H1 (cell line): ENCODE data around the gene GHRL. TPM values are rescaled to one million over a fixed set of nuclear protein-coding genes. Genes with fewer than 3 reads are reported as not detected.

Experiments
- CEBPB ChIP-seq: IDR thresholded peaks from 2 replicates; pipeline ENCODE4 v1.6.1; 2012; ENCODE audit warnings: low read depth, low read length
- POU5F1 ChIP-seq: IDR thresholded peaks from 2 replicates; pipeline ENCODE4 v1.6.1; 2011; ENCODE audit warnings: low read depth, mild to moderate bottlenecking, low read length, moderate library complexity
- polyA plus RNA-seq, 7 experiments: library from polyadenylated mRNA; depleted of rRNA in 3 of 7; stranded (reverse) in 5 of 7; unstranded in 2 of 7; fragments of >200 nt in 5 of 7; fragments of 200-250 nt in 2 of 7; gene quantifications; 1 replicate in 5 of 7; 2 replicates in 1 of 7; 4 replicates in 1 of 7; pipeline versions ENCODE4 v1.2.1 to v1.2.3, GENCODE V29; 2011 to 2013; ENCODE audit warnings: missing spikeins in 2 of 7, mixed read lengths in 2 of 7
- total RNA-seq: library from RNA; stranded (reverse); fragmentation: NEBNext Ultra II Directional; extraction: Animal tissue kit (Norgen Biotek cat#: 25700); gene quantifications from 2 replicates; pipeline ENCODE4 v1.2.1, GENCODE V29; 2021

Gene GHRL
- total and polyA plus RNA-seq, 2 of the 8 experiments (the other 6 are each of a cell fraction or from before 2014, with no cell fraction given) = 0.32 to 0.35 TPM

GRCh38 chr3:10317961-10318350, 25.2 kb upstream of the GHRL start (continued):
- no peak for TF ChIP-seq POU5F1
- TF ChIP-seq CEBPB = no peak
- TF ChIP-seq, all 59 proteins: peak for 0
